Measurements from ENCODE around the gene SPINK9. TPM values are rescaled to one million over a fixed set of nuclear protein-coding genes. Genes with fewer than 3 reads are reported as not detected.

SPINK9 gene
- total RNA-seq, 4 donors from 2014 or later = not detected

- TF ChIP-seq EP300 (IDR thresholded peaks at IDR 0.05) = no peak
- TF ChIP-seq POLR2AphosphoS5 (IDR thresholded peaks at IDR 0.05) = no peak
- TF ChIP-seq CTCF (IDR thresholded peaks at IDR 0.05) = no peak
- TF ChIP-seq POLR2A (IDR thresholded peaks at IDR 0.05; ENCODE audit: low read depth) = no peak
- Histone ChIP-seq H3K4me1 (no peaks in the 10 kb centered on the region), H3K36me3 (no peaks in the 10 kb centered on the region), H3K4me3 (no peak overlapping the region), H3K27me3 (no peaks in the 10 kb centered on the region), H3K27ac (replicated peaks in 1 of 4) (no peak overlapping the region), H3K9me3 (no peaks in the 10 kb centered on the region)
- intact Hi-C loops (cut with DNase I) = no loop called here
- no peak for DNase-seq (ENCODE audit: extremely low spot score)
- 93% methylated on average over 1 of the region's 1 CpG for WGBS
Observed at GRCh38 chr5:148352696-148353095, 17.3 kb downstream of the SPINK9 start.

- TF ChIP-seq POLR2AphosphoS5 (IDR thresholded peaks at IDR 0.05) (no peak), EP300 (IDR thresholded peaks at IDR 0.05) (no peak), POLR2A (IDR thresholded peaks at IDR 0.05; ENCODE audit: low read depth) (no peak), CTCF (IDR thresholded peaks at IDR 0.05) (no peak)
- H3K27ac ChIP-seq (replicated peaks in 1 of 4) = no peak overlapping the region
- no peaks in the 10 kb centered on the region for H3K27me3 ChIP-seq
- no peak overlapping the region for H3K4me3 ChIP-seq
- no peaks in the 10 kb centered on the region for H3K4me1 ChIP-seq
- DNase-seq (ENCODE audit: extremely low spot score) = no peak
- H3K9me3 ChIP-seq = no peaks in the 10 kb centered on the region
- no peaks in the 10 kb centered on the region for H3K36me3 ChIP-seq
- intact Hi-C loops (cut with DNase I) = no loop called here
- 95% methylated on average over 2 of the region's 2 CpGs for WGBS
Observed at GRCh38 chr5:148353634-148354033, 18.3 kb downstream of the SPINK9 start.

GRCh38 chr5:148364343-148364742 lies 29.0 kb downstream of the SPINK9 start:
- no peak overlapping the region for H3K4me3 ChIP-seq
- no peak overlapping the region for H3K27ac ChIP-seq (replicated peaks in 1 of 4)
- H3K27me3 ChIP-seq = no peaks in the 10 kb centered on the region
- no peaks in the 10 kb centered on the region for H3K36me3 ChIP-seq
- peaks cover 0 to 9% (median 0%) of the 10 kb centered on the region in 4 donors for H3K9me3 ChIP-seq
- DNase-seq (ENCODE audit: extremely low spot score) = no peak
- TF ChIP-seq POLR2AphosphoS5 (IDR thresholded peaks at IDR 0.05) (no peak), POLR2A (IDR thresholded peaks at IDR 0.05; ENCODE audit: low read depth) (no peak), CTCF (IDR thresholded peaks at IDR 0.05) (no peak), EP300 (IDR thresholded peaks at IDR 0.05) (no peak)
- intact Hi-C loops (cut with DNase I) = no loop called here
- H3K4me1 ChIP-seq = no peaks in the 10 kb centered on the region

GRCh38 chr5:148368299-148368698 lies 32.9 kb downstream of the SPINK9 start:
- H3K4me1 ChIP-seq = no peaks in the 10 kb centered on the region
- no peak for DNase-seq (ENCODE audit: extremely low spot score)
- H3K27ac ChIP-seq (replicated peaks in 1 of 4) = no peak overlapping the region
- TF ChIP-seq CTCF (IDR thresholded peaks at IDR 0.05) (no peak), POLR2A (IDR thresholded peaks at IDR 0.05; ENCODE audit: low read depth) (no peak), EP300 (IDR thresholded peaks at IDR 0.05) (no peak), POLR2AphosphoS5 (IDR thresholded peaks at IDR 0.05) (no peak)
- H3K27me3 ChIP-seq = no peaks in the 10 kb centered on the region
- intact Hi-C loops (cut with DNase I) = no loop called here
- no peak overlapping the region for H3K4me3 ChIP-seq
- peaks cover 0 to 9% (median 0%) of the 10 kb centered on the region in 4 donors for H3K9me3 ChIP-seq
- H3K36me3 ChIP-seq = no peaks in the 10 kb centered on the region

- no peaks in the 10 kb centered on the region for H3K36me3 ChIP-seq
- H3K27ac ChIP-seq (replicated peaks in 1 of 4) = no peak overlapping the region
- H3K4me3 ChIP-seq = no peak overlapping the region
- H3K27me3 ChIP-seq = no peaks in the 10 kb centered on the region
- peaks cover 0 to 9% (median 0%) of the 10 kb centered on the region in 4 donors for H3K9me3 ChIP-seq
- TF ChIP-seq POLR2A (IDR thresholded peaks at IDR 0.05; ENCODE audit: low read depth) = no peak
- no peak for TF ChIP-seq CTCF (IDR thresholded peaks at IDR 0.05)
- TF ChIP-seq EP300 (IDR thresholded peaks at IDR 0.05) = no peak
- no peak for TF ChIP-seq POLR2AphosphoS5 (IDR thresholded peaks at IDR 0.05)
- DNase-seq (ENCODE audit: extremely low spot score) = no peak
- H3K4me1 ChIP-seq = peaks cover 0 to 4% (median 0%) of the 10 kb centered on the region in 4 donors
- intact Hi-C loops (cut with DNase I) = loop anchor here (10.0 kb wide), 1 partner anchor 187 kb away; no protein-coding TSS in a partner anchor
- 61% methylated on average over 2 of the region's 2 CpGs for WGBS
Observed at GRCh38 chr5:148372166-148372725, 36.9 kb downstream of the SPINK9 start.

Measured in esophagus muscularis mucosa (tissue), 4 donors.